Measurements from ENCODE around the gene DOCK6. TPM values are rescaled to one million over a fixed set of nuclear protein-coding genes. Genes with fewer than 3 reads are reported as not detected.
A peak's percentile ranks its signal among the peaks of the same experiment; 100 is the strongest.

DOCK6 gene
- polyA plus RNA-seq, 1 donor (not counting 4 experiments of a cell fraction or from before 2014, with no cell fraction given): 9.1 TPM

- no peak overlapping the region for H3K4me2 ChIP-seq (ENCODE audit: control insufficient read depth, extremely low read depth, insufficient read depth, low read depth, low read length)
- FAIRE-seq: no peak
These were observed 22.2 kb upstream of the DOCK6 start for GRCh38 chr19:11284515-11284914.

GRCh38 chr19:11281356-11282049 is 19.2 kb upstream of the DOCK6 start:
- DNase-seq (ENCODE audit: low read depth, low spot score): no peak
- dilution Hi-C loops (cut with MboI; ENCODE audit: extremely low pct_ligation_motif_present, low sequenced_read_pairs): no loop called here

More at GRCh38 chr19:11284515-11284914, 22.2 kb upstream of the DOCK6 start:
- dilution Hi-C loops (cut with MboI; ENCODE audit: extremely low pct_ligation_motif_present, low sequenced_read_pairs): no loop called here
- peaks cover 10% of the 10 kb centered on the region for H3K4me1 ChIP-seq (ENCODE audit: control insufficient read depth, extremely low read depth, insufficient read depth, low read length)
- H3K79me2 ChIP-seq (ENCODE audit: control insufficient read depth, insufficient read depth, low read length): no peaks in the 10 kb centered on the region
- no peak overlapping the region for H3K27ac ChIP-seq (ENCODE audit: control insufficient read depth, insufficient read depth, low read length)
- DNase-seq (ENCODE audit: low read depth, low spot score): no peak
- H4K20me1 ChIP-seq (ENCODE audit: control insufficient read depth, extremely low read depth, insufficient read depth, low read length): no peaks in the 10 kb centered on the region
- no peaks in the 10 kb centered on the region for H3K9me3 ChIP-seq (ENCODE audit: control insufficient read depth, low read depth, low read length)
- H3K9ac ChIP-seq (ENCODE audit: control insufficient read depth, extremely low read depth, insufficient read depth, low read length): no peak overlapping the region
- no peak overlapping the region for H2AFZ ChIP-seq (ENCODE audit: control insufficient read depth, low read length)
- TF ChIP-seq EZH2 (IDR thresholded peaks at IDR 0.05; ENCODE audit: low read length) (no peak), CTCF (optimal IDR thresholded peaks at IDR 0.05 in 1 of 3, IDR thresholded peaks at IDR 0.05 in 1 of 3, conservative IDR thresholded peaks at IDR 0.05 in 1 of 3; ENCODE audit: extremely low read depth in 1 of 3, insufficient read depth in 2 of 3, low read length in 3 of 3) (no peak)
- no peaks in the 10 kb centered on the region for H3K36me3 ChIP-seq (ENCODE audit: control insufficient read depth in 2 of 2, extremely low read depth in 1 of 2, insufficient read depth in 2 of 2, low read length in 2 of 2)
- no peak overlapping the region for H3K4me3 ChIP-seq (ENCODE audit: control insufficient read depth in 2 of 3, extremely low read depth in 1 of 3, insufficient read depth in 2 of 3, low read depth in 1 of 3, low read length in 3 of 3)
- no peaks in the 10 kb centered on the region for H3K27me3 ChIP-seq (ENCODE audit: control insufficient read depth, extremely low read depth, insufficient read depth, low read length)
- H3K9me1 ChIP-seq (ENCODE audit: control insufficient read depth, extremely low read depth, insufficient read depth, low read length): no peaks in the 10 kb centered on the region

More at GRCh38 chr19:11281356-11282049, 19.2 kb upstream of the DOCK6 start:
- H3K4me1 ChIP-seq (ENCODE audit: control insufficient read depth, extremely low read depth, insufficient read depth, low read length): peaks cover 11% of the 10 kb centered on the region
- H3K9me3 ChIP-seq (ENCODE audit: control insufficient read depth, low read depth, low read length): no peaks in the 10 kb centered on the region
- H3K9me1 ChIP-seq (ENCODE audit: control insufficient read depth, extremely low read depth, insufficient read depth, low read length): no peaks in the 10 kb centered on the region
- no peaks in the 10 kb centered on the region for H4K20me1 ChIP-seq (ENCODE audit: control insufficient read depth, extremely low read depth, insufficient read depth, low read length)
- no peak overlapping the region for H2AFZ ChIP-seq (ENCODE audit: control insufficient read depth, low read length)
- H3K36me3 ChIP-seq (ENCODE audit: control insufficient read depth in 2 of 2, extremely low read depth in 1 of 2, insufficient read depth in 2 of 2, low read length in 2 of 2): no peaks in the 10 kb centered on the region
- H3K4me3 ChIP-seq (ENCODE audit: control insufficient read depth in 2 of 3, extremely low read depth in 1 of 3, insufficient read depth in 2 of 3, low read depth in 1 of 3, low read length in 3 of 3): no peak overlapping the region
- no peaks in the 10 kb centered on the region for H3K79me2 ChIP-seq (ENCODE audit: control insufficient read depth, insufficient read depth, low read length)
- TF ChIP-seq CTCF (optimal IDR thresholded peaks at IDR 0.05 in 1 of 3, IDR thresholded peaks at IDR 0.05 in 1 of 3, conservative IDR thresholded peaks at IDR 0.05 in 1 of 3; ENCODE audit: extremely low read depth in 1 of 3, insufficient read depth in 2 of 3, low read length in 3 of 3): no peak
- TF ChIP-seq EZH2 (IDR thresholded peaks at IDR 0.05; ENCODE audit: low read length): no peak
- no peaks in the 10 kb centered on the region for H3K27me3 ChIP-seq (ENCODE audit: control insufficient read depth, extremely low read depth, insufficient read depth, low read length)
- no peak overlapping the region for H3K27ac ChIP-seq (ENCODE audit: control insufficient read depth, insufficient read depth, low read length)
- no peak for FAIRE-seq
- no peak overlapping the region for H3K9ac ChIP-seq (ENCODE audit: control insufficient read depth, extremely low read depth, insufficient read depth, low read length)
- H3K4me2 ChIP-seq (ENCODE audit: control insufficient read depth, extremely low read depth, insufficient read depth, low read depth, low read length): peak overlapping the region; percentile 27

Measured in keratinocyte (primary cell).